ENCODE data around the gene MTNR1B.

The MTNR1B gene

GRCh38 chr11:92978271-92979111 is 9.0 kb downstream of the MTNR1B start:
- H3K27me3 ChIP-seq (ENCODE audit: insufficient read depth, poor library complexity, severe bottlenecking), result peaks cover 4% of the 10 kb centered on the region
- H3K4me3 ChIP-seq (replicated peaks; ENCODE audit: insufficient read depth, low read length), result no peak overlapping the region
- H3K27ac ChIP-seq (replicated peaks), result no peak overlapping the region
- no peak for TF ChIP-seq SPI1 (IDR thresholded peaks at IDR 0.05; ENCODE audit: borderline replicate concordance, low read depth)
- TF ChIP-seq CTCF (IDR thresholded peaks at IDR 0.05; ENCODE audit: insufficient read depth, low read length), result no peak
- no peak for TF ChIP-seq REST (IDR thresholded peaks at IDR 0.05; ENCODE audit: insufficient replicate concordance, low read depth)
- no peak for TF ChIP-seq POLR2AphosphoS5 (IDR thresholded peaks at IDR 0.05; ENCODE audit: low read depth)
- no peak for TF ChIP-seq GABPA (IDR thresholded peaks at IDR 0.05; ENCODE audit: low read depth)
- no peak for DNase-seq (ENCODE audit: low read depth in 1 of 2, low spot score in 1 of 2)

GRCh38 chr11:92979176-92979575 is 9.7 kb downstream of the MTNR1B start:
- Histone ChIP-seq H3K4me3 (replicated peaks; ENCODE audit: insufficient read depth, low read length) (no peak overlapping the region), H3K27me3 (ENCODE audit: insufficient read depth, poor library complexity, severe bottlenecking) (peaks cover 4% of the 10 kb centered on the region), H3K27ac (replicated peaks) (no peak overlapping the region)
- no peak for DNase-seq (ENCODE audit: low read depth in 1 of 2, low spot score in 1 of 2)
- TF ChIP-seq REST (IDR thresholded peaks at IDR 0.05; ENCODE audit: insufficient replicate concordance, low read depth), result no peak
- no peak for TF ChIP-seq CTCF (IDR thresholded peaks at IDR 0.05; ENCODE audit: insufficient read depth, low read length)
- TF ChIP-seq POLR2AphosphoS5 (IDR thresholded peaks at IDR 0.05; ENCODE audit: low read depth), result no peak
- no peak for TF ChIP-seq SPI1 (IDR thresholded peaks at IDR 0.05; ENCODE audit: borderline replicate concordance, low read depth)
- no peak for TF ChIP-seq GABPA (IDR thresholded peaks at IDR 0.05; ENCODE audit: low read depth)

GRCh38 chr11:92980312-92980711 is 10.9 kb downstream of the MTNR1B start:
- DNase-seq (ENCODE audit: low read depth in 1 of 2, low spot score in 1 of 2), result no peak
- Histone ChIP-seq H3K4me3 (replicated peaks; ENCODE audit: insufficient read depth, low read length) (no peak overlapping the region), H3K27me3 (ENCODE audit: insufficient read depth, poor library complexity, severe bottlenecking) (peaks cover 4% of the 10 kb centered on the region), H3K27ac (replicated peaks) (no peak overlapping the region)
- TF ChIP-seq SPI1 (IDR thresholded peaks at IDR 0.05; ENCODE audit: borderline replicate concordance, low read depth), result no peak
- no peak for TF ChIP-seq REST (IDR thresholded peaks at IDR 0.05; ENCODE audit: insufficient replicate concordance, low read depth)
- TF ChIP-seq CTCF (IDR thresholded peaks at IDR 0.05; ENCODE audit: insufficient read depth, low read length), result no peak
- TF ChIP-seq GABPA (IDR thresholded peaks at IDR 0.05; ENCODE audit: low read depth), result no peak
- TF ChIP-seq POLR2AphosphoS5 (IDR thresholded peaks at IDR 0.05; ENCODE audit: low read depth), result no peak
